Vagina (tissue), 2 donors: ENCODE results near the gene LRWD1. TPM values are rescaled to one million over a fixed set of nuclear protein-coding genes. Genes with fewer than 3 reads are reported as not detected.
"Not testable (repeated sequence)": the region's sequence is repeated elsewhere in the genome, so short reads cannot be mapped to it uniquely, and the experiment has no call there.

Source experiments
- DNase-seq, 2 donors: peaks; one replicate each; pipeline ENCODE4 v3.0.0-alpha.2; 2017; ENCODE audit errors: extremely low spot score in 2 of 2
- H3K27ac ChIP-seq: fragments of 200-600 bp; sonication (generic); one replicate; pipeline ENCODE4 v1.5.1; 2019
- H3K27me3 ChIP-seq: fragments of 200-600 bp; sonication (generic); one replicate; pipeline ENCODE4 v1.5.1; 2019
- H3K36me3 ChIP-seq, 2 donors: fragments of 200-600 bp; sonication (generic); one replicate each; pipeline ENCODE4 v1.5.1; 2017 to 2019
- H3K4me1 ChIP-seq: fragments of 200-600 bp; sonication (generic); one replicate; pipeline ENCODE4 v1.5.1; 2019
- H3K4me3 ChIP-seq, 2 donors: fragments of 200-600 bp; sonication (generic); 1 replicate in 1 of 2; 2 replicates in 1 of 2; pipeline ENCODE4 v1.5.1; 2016 to 2019
- H3K9me3 ChIP-seq: fragments of 200-600 bp; sonication (generic); one replicate; pipeline ENCODE4 v1.5.1; 2019
- intact Hi-C: fragments of 100-400 bp; cut with DNase I; formaldehyde crosslinking; loops from one replicate; pipeline ENCODE4 v1.15.1; 2023
- microRNA-seq: library from miRNA; unstranded; fragments of <30 nt; microRNA quantifications from one replicate; pipeline ENCODE4, GENCODE V29; 2017; ENCODE audit warnings: borderline number of aligned reads, borderline replicate concordance
- total RNA-seq: library from RNA; depleted of rRNA; stranded (reverse); fragments of >200 nt; gene quantifications from one replicate; pipeline ENCODE4 v1.2.3, GENCODE V29; 2016

LRWD1 gene
- total RNA-seq, 1 donor from 2014 or later: 11.0 TPM

DNA sequence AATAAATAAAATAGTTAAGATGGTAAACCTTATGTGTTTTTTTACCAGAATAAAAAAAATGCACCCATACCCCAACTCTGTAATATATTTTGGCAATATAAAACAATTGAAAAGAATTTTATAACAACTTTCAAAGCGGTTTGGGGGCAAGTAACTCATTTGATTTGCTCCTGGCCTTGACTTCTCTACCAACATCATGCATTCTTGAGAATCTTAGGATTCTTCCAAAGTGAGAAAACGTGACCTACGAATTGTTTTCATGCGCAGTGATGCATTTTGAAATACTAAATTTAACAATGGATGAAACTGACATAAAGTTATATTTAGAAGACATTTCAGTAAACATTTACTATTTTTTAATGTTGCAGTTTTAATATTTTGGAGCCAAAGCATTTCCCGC lies 56.0 kb downstream of the LRWD1 start:
- H3K4me1 ChIP-seq, intact Hi-C loops, DNase-seq, H3K4me3 ChIP-seq, H3K9me3 ChIP-seq, H3K27me3 ChIP-seq, H3K27ac ChIP-seq, H3K36me3 ChIP-seq: not testable (repeated sequence)

Small RNAs within 50 kb of the gene (microRNA-seq; reads per million reads assigned to microRNA genes)
- gene MIR4467: not detected
- gene MIR5090: not detected

Other genes starting within 250 kb of the LRWD1 start
- 8.8 TPM for gene SH2B2, start 178.1 kb upstream of the LRWD1 start, total RNA-seq
- not detected for gene SPDYE6, start 108.5 kb upstream of the LRWD1 start, total RNA-seq
- gene PRKRIP1, start 68.6 kb upstream of the LRWD1 start, total RNA-seq: 17.4 TPM
- 15.5 TPM for gene ORAI2, start 31.4 kb upstream of the LRWD1 start, total RNA-seq
- 8.3 TPM for gene ALKBH4, start 121 bp upstream of the LRWD1 start, total RNA-seq
- gene POLR2J, start 13.9 kb downstream of the LRWD1 start, total RNA-seq: 20.1 TPM
- gene RASA4B, start 52.8 kb downstream of the LRWD1 start, total RNA-seq: 19.6 TPM
- gene UPK3BL2, start 78.7 kb downstream of the LRWD1 start, total RNA-seq: 9.8 TPM
- gene SPDYE2, start 86.2 kb downstream of the LRWD1 start, total RNA-seq: not detected
- 28.7 TPM for gene POLR2J3, start 107.6 kb downstream of the LRWD1 start, total RNA-seq
- gene RASA4, start 151.8 kb downstream of the LRWD1 start, total RNA-seq: 85.7 TPM
- gene UPK3BL1, start 177.8 kb downstream of the LRWD1 start, total RNA-seq: 83.7 TPM
- not detected for gene SPDYE2B, start 185.3 kb downstream of the LRWD1 start, total RNA-seq
- 2.2 TPM for gene POLR2J2, start 206.7 kb downstream of the LRWD1 start, total RNA-seq